ENCODE results near the gene DMD.

The DMD gene

GRCh38 chrX:33014949-33015348 is 196.4 kb downstream of the DMD start:
- DNase-seq, result no peak

- no peak for DNase-seq
These were observed 197.3 kb downstream of the DMD start for GRCh38 chrX:33014086-33014485.

GRCh38 chrX:33001107-33001506 is 210.2 kb downstream of the DMD start:
- DNase-seq, result no peak

- DNase-seq, result no peak
These were observed 212.6 kb downstream of the DMD start for GRCh38 chrX:32998776-32999175.

GRCh38 chrX:32995427-32995826 is 215.9 kb downstream of the DMD start:
- DNase-seq, result no peak

GRCh38 chrX:32987142-32987541 is 224.2 kb downstream of the DMD start:
- no peak for DNase-seq

GRCh38 chrX:32985544-32985943 is 225.8 kb downstream of the DMD start:
- no peak for DNase-seq

- no peak for DNase-seq
These were observed 244.5 kb downstream of the DMD start for GRCh38 chrX:32966821-32967355.

- no peak for DNase-seq
These were observed 257.2 kb downstream of the DMD start for GRCh38 chrX:32954125-32954524.

- no peak for DNase-seq
These were observed 263.2 kb downstream of the DMD start for GRCh38 chrX:32948130-32948529.

GRCh38 chrX:32937043-32937442 is 274.3 kb downstream of the DMD start:
- DNase-seq, result no peak

GRCh38 chrX:32933548-32933947 is 277.8 kb downstream of the DMD start:
- DNase-seq, result no peak

GRCh38 chrX:32929040-32929439 is 282.3 kb downstream of the DMD start:
- DNase-seq, result no peak

GRCh38 chrX:32896088-32896487 is 315.3 kb downstream of the DMD start:
- DNase-seq, result no peak

- no peak for DNase-seq
These were observed 316.7 kb downstream of the DMD start for GRCh38 chrX:32894679-32895078.

- no peak for DNase-seq
These were observed 317.6 kb downstream of the DMD start for GRCh38 chrX:32893751-32894150.

- no peak for DNase-seq
These were observed 333.8 kb downstream of the DMD start for GRCh38 chrX:32877592-32877991.

- DNase-seq, result no peak
These were observed 336.5 kb downstream of the DMD start for GRCh38 chrX:32874839-32875238.

GRCh38 chrX:32873786-32874185 is 337.6 kb downstream of the DMD start:
- DNase-seq, result no peak

- DNase-seq, result no peak
These were observed 339.7 kb downstream of the DMD start for GRCh38 chrX:32871636-32872035.

- no peak for DNase-seq
These were observed 342.8 kb downstream of the DMD start for GRCh38 chrX:32868524-32868895.

- no peak for DNase-seq
These were observed 343.4 kb downstream of the DMD start for GRCh38 chrX:32867781-32868523.

GRCh38 chrX:32852203-32852602 is 359.1 kb downstream of the DMD start:
- no peak for DNase-seq

GRCh38 chrX:32851556-32851955 is 359.8 kb downstream of the DMD start:
- no peak for DNase-seq

- no peak for DNase-seq
These were observed 363.4 kb downstream of the DMD start for GRCh38 chrX:32847921-32848320.

Data from activated gamma-delta T cell (primary cell).